Measurements from ENCODE around the gene CAMK1G. TPM values are rescaled to one million over a fixed set of nuclear protein-coding genes. Genes with fewer than 3 reads are reported as not detected.

The CAMK1G gene
- total RNA-seq, 1 donor from 2014 or later, result not detected

DNA sequence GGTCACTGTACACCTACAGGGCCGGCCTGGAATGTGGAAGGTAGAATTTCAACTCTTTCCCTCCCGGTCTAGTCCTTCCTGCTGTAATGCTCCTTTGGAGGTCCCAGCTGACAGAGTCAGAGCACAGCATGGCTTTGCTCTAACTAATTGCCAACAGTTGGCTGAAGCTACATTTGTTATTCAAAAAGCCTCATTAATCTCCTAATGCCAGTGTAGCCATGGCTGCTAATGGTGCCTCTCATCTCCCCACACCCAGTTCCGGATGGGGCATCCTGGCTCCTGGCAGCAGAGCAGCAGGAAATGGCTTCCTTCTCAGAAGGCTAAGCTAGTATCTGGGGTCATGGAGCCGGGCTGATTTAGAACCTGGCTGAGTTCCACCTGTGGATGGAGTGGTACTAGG is 18.7 kb upstream of the CAMK1G start:
- intact Hi-C loops (cut with micrococcal nuclease), result loop anchor here (5.0 kb wide), 1 partner anchor 578 kb away; no protein-coding TSS in a partner anchor

DNA sequence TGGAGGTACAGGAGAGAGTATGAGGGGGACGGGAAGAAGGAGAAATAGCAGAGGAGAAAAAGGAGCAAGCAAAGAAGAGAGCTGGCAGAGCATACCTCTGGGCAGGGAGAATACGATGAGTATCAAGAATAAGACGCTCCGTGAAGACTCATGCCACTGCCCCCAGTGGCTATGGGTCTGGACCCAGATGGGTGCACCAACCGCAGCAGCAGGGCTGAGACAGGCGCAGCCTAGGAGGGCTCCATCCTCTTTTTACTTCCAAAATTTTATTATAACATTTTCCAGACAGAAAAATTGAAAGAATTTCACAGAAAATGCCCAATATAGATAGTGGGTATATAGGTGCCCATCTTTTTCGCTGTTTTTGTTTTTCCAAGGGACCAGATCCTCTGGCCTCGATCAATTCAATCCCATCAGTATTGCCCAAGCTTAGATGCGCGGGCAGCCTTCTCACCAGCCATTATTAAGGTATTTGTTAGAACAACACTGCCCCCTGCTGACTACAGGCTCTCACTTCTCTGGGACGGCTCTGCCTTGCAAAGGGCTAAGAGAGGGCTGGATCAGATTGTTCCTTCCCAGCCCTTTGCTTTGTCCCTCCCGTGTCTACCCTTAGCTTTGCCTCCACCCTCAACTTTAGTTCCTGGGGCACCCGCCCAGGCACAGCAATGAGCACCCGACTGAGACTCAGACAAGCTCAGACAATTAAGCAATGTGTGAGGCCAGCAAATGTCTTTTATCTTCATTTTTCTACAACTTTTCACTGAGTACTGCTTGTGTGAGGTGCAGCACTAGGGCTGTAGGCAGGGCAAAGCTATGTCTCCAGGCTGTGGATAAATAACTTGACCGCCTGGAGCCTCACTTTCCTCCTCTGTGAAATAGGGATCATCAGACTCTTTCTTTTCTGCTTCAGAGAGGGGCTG is 17.5 kb upstream of the CAMK1G start:
- intact Hi-C loops (cut with micrococcal nuclease), result loop anchor here (1.0 to 5.0 kb wide), 4 partner anchors 211 to 914 kb away; no protein-coding TSS in a partner anchor

- intact Hi-C loops (cut with micrococcal nuclease), result loop anchor here (2.0 to 5.0 kb wide), 3 partner anchors 213 to 580 kb away; partner anchors contain the start of gene UTP25
Observed at GRCh38 chr1:209567698-209568175, 15.8 kb upstream of the CAMK1G start.

GRCh38 chr1:209569455-209570207 is 13.9 kb upstream of the CAMK1G start:
- intact Hi-C loops (cut with micrococcal nuclease), result loop anchor here (1.0 to 10.0 kb wide), 8 partner anchors 8 to 745 kb away; partner anchors contain the start of gene UTP25

- intact Hi-C loops (cut with micrococcal nuclease), result loop anchor here (10.0 kb wide), 1 partner anchor 744 kb away; no protein-coding TSS in a partner anchor
Observed at GRCh38 chr1:209570743-209571142, 12.8 kb upstream of the CAMK1G start.

- intact Hi-C loops (cut with micrococcal nuclease), result loop anchor here (1.0 to 10.0 kb wide), 6 partner anchors 7 to 738 kb away; no protein-coding TSS in a partner anchor
Observed at GRCh38 chr1:209576392-209577197, 6.9 kb upstream of the CAMK1G start.

DNA sequence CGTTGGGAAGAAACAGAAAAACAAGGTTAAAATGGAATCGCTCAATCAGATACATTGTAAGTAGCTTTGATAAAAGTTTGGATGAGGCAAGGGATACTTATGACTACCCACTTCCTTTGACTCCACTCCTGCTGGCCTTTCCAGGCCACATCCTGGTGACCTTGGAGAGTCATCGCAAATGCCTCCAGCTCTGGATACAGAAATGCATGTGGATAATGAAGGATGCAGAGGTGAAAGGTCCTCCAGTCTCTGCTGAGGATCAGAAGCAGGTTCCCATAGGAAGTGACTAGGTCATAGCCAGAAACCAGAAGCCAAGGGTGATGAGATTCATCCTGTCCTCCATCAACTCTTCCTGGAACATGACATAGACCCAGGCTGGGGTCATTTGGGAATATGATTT is 6.2 kb upstream of the CAMK1G start:
- intact Hi-C loops (cut with micrococcal nuclease), result loop anchor here (1.0 to 10.0 kb wide), 2 partner anchors 8 to 737 kb away; no protein-coding TSS in a partner anchor

DNA sequence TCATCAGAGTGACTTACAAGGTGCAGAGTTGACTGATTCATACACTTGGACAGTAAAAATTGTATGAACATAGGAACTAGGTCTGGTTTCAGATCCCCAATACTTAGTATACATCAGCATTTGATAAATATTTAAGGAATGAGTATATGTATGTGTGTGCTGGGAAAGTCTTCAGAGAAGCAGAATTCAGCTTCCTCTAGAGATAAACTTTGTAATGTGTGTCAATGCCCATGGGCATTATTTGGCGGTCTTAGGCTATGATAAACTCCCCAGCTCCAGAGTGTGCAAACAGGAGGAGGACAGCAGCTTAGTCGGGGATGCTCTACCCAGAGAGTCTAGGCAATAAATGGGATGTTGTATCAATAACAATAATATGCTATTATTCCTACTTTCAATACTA is 2.9 kb upstream of the CAMK1G start:
- intact Hi-C loops (cut with micrococcal nuclease), result no loop called here

DNA sequence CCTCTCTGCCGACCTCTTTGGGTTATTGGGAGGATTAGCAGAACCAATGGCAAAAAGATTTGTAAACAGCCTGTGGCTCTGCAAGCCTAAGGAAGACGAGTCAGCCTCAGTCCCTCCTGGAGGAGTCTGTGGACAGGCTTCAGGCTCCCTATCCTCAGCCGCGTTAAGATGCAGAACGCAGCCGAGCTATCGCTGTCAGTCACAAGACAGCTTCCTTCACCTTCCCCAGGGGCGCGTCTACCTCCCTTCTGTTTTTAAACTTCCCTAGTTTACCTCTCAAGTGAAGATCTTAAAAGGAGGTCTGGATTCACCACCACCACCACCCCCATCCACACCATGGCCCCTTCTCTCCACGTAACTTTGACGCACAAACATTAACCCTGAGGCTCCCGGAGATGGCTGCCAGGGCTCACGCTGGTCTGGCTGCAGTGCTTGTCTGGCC is 738 bp downstream of the CAMK1G start:
- intact Hi-C loops (cut with micrococcal nuclease), result no loop called here

DNA sequence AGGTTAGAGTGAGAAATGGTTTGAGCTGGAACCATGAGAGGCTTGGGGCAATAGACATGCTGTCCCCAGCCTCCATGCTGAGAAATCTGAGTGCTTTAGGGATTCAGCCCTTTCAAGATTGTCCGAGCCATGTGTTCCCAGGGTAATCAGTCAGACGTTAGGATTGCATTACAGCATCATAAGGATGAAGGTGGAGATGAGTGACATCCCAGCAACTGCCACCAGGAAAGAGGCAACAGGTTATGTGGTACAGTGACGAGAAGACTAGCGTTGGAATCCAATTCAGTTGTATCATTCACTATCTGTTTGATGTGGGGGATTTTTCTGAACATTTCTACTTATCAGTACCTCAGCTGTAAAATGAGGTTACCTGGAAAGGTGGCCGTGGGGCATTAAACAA is 1.7 kb downstream of the CAMK1G start:
- intact Hi-C loops (cut with micrococcal nuclease), result no loop called here

- intact Hi-C loops (cut with micrococcal nuclease), result no loop called here
Observed at GRCh38 chr1:209585672-209586071, 2.2 kb downstream of the CAMK1G start.

- intact Hi-C loops (cut with micrococcal nuclease), result no loop called here
Observed at GRCh38 chr1:209586221-209586740, 2.8 kb downstream of the CAMK1G start.

GRCh38 chr1:209587789-209588188 is 4.3 kb downstream of the CAMK1G start:
- intact Hi-C loops (cut with micrococcal nuclease), result no loop called here

GRCh38 chr1:209589440-209589839 is 5.9 kb downstream of the CAMK1G start:
- intact Hi-C loops (cut with micrococcal nuclease), result no loop called here

DNA sequence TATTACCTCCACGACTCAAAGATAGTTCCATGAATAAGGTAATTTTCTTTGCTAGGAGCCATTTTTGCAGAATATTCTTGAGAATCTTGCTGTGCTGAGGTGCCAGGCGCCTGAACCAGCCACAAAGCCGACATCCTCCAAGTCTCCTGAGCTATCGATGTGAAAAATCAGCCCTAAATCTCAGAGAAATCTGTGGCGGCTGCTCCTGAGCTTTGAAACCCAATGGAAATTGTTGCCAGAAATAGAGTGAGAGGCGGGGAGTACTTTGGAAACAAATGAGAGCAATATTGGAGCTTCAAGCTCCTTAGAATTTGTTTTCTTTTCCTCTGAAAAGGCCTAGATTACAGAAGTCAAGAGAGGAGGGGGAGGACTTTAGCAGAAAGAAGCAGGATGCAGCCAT is 6.3 kb downstream of the CAMK1G start:
- intact Hi-C loops (cut with micrococcal nuclease), result no loop called here

GRCh38 chr1:209590405-209590804 is 6.9 kb downstream of the CAMK1G start:
- intact Hi-C loops (cut with micrococcal nuclease), result no loop called here

DNA sequence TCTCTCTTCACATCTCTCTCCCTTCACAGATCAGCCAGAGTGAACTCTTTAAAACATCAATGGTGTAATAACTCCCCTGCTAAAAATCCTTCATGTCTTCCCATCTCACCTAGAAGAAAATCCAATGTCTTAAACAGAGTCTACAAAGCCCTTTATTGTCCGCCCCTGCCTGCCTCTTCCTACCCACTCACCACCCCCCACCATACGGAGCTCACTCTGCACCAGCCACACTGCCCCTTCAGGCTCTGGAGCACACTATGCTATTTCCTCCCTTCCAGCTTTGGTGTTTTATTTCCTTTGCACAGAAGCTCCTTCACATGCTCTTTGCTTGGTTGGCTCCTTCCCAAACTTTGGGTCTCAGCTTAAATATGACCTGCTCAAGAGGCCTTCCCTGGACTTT is 10.2 kb downstream of the CAMK1G start:
- intact Hi-C loops (cut with micrococcal nuclease), result no loop called here

GRCh38 chr1:209594440-209594839 is 10.9 kb downstream of the CAMK1G start:
- intact Hi-C loops (cut with micrococcal nuclease), result no loop called here

- intact Hi-C loops (cut with micrococcal nuclease), result no loop called here
Observed at GRCh38 chr1:209595028-209595427, 11.5 kb downstream of the CAMK1G start.

DNA sequence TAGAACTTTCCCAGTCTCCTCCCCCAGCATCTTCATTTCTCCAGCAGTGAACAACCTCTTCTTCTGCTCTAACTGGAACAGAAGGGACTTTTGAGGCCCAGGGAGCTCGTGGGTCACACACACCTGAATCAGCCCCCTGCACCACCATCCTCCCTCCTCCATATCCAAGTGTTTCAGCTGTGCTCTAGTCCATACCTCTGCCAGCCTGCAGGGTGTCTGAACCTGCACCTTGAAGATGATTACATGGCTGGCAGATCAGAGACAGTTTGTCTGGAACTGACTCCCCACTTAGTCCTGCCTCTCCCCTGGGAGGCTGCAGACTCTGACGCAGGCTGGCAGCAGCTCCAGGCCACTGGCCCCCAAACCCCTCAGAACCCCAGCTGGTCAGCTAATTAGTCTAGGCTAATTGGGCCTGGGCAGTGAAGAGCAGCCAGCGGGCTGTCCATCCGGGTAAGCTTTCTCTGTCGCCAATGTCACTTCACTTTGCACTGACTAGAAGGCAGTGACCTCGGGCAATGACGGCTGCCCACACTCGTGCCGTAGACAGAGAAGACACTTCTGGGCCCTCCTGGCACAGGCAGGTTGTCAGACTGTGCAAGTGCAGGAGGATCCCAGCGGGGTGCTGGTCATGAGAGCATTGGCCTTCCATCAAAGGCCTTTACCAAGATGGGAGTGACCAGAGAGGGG is 12.2 kb downstream of the CAMK1G start:
- intact Hi-C loops (cut with micrococcal nuclease), result no loop called here

All from T-helper 1 cell treated with Interleukin-12 subunit alpha and Interleukin-12 subunit beta and Interleukin-4 antibody, amounts not matched to agents 30 ng/mL and 1 ng/mL, for 36 hours (primary cell).